ENCODE data around the gene FRRS1L. TPM values are rescaled to one million over a fixed set of nuclear protein-coding genes. Genes with fewer than 3 reads are reported as not detected.

The FRRS1L gene
- total RNA-seq, 4 donors from 2014 or later: 1.5 to 12.6 (median 2.8) TPM

GRCh38 chr9:109159583-109159982, 7.5 kb downstream of the FRRS1L start:
- no peak for DNase-seq (ENCODE audit: low spot score in 2 of 2)
- Histone ChIP-seq H3K27ac (no peak overlapping the region), H3K4me1 (no peaks in the 10 kb centered on the region), H3K9me3 (no peaks in the 10 kb centered on the region), H3K27me3 (no peaks in the 10 kb centered on the region), H3K36me3 (no peaks in the 10 kb centered on the region), H3K4me3 (no peak overlapping the region)
- TF ChIP-seq POLR2A (IDR thresholded peaks at IDR 0.05): no peak
- no peak for TF ChIP-seq EP300 (IDR thresholded peaks at IDR 0.05)
- TF ChIP-seq CTCF (IDR thresholded peaks at IDR 0.05): no peak
- WGBS, 2 donors: 87 to 95% methylated on average over 4 of the region's 4 CpGs

- Histone ChIP-seq H3K27me3 (no peaks in the 10 kb centered on the region), H3K27ac (no peak overlapping the region), H3K36me3 (no peaks in the 10 kb centered on the region), H3K4me3 (no peak overlapping the region), H3K9me3 (peaks cover 0 to 1% (median 0%) of the 10 kb centered on the region in 4 donors), H3K4me1 (no peaks in the 10 kb centered on the region)
- no peak for TF ChIP-seq EP300 (IDR thresholded peaks at IDR 0.05)
- TF ChIP-seq CTCF (IDR thresholded peaks at IDR 0.05): no peak
- DNase-seq (ENCODE audit: low spot score in 2 of 2): no peak
Measured at GRCh38 chr9:109158651-109159050, 8.4 kb downstream of the FRRS1L start.

- 81% methylated on average over 8 of the region's 8 CpGs for WGBS, 2 donors
- DNase-seq (ENCODE audit: low spot score in 2 of 2): no peak
Measured at GRCh38 chr9:109156708-109157107, 10.3 kb downstream of the FRRS1L start.

GRCh38 chr9:109150925-109151545, 16.0 kb downstream of the FRRS1L start:
- H3K4me3 ChIP-seq: no peak overlapping the region
- no peak for TF ChIP-seq POLR2A (IDR thresholded peaks at IDR 0.05)
- no peak for TF ChIP-seq CTCF (IDR thresholded peaks at IDR 0.05)
- TF ChIP-seq EP300 (IDR thresholded peaks at IDR 0.05): no peak
- no peaks in the 10 kb centered on the region for H3K27me3 ChIP-seq
- peaks cover 0 to 11% (median 0%) of the 10 kb centered on the region in 4 donors for H3K9me3 ChIP-seq
- H3K4me1 ChIP-seq: no peaks in the 10 kb centered on the region
- H3K36me3 ChIP-seq: no peaks in the 10 kb centered on the region
- H3K27ac ChIP-seq: no peak overlapping the region
- DNase-seq (ENCODE audit: low spot score in 2 of 2): no peak
- WGBS, 2 donors: 95 to 97% methylated on average over 3 of the region's 3 CpGs

More at GRCh38 chr9:109156708-109157107, 10.3 kb downstream of the FRRS1L start:
- TF ChIP-seq POLR2A (IDR thresholded peaks at IDR 0.05): no peak
- TF ChIP-seq EP300 (IDR thresholded peaks at IDR 0.05): no peak
- TF ChIP-seq CTCF (IDR thresholded peaks at IDR 0.05): no peak
- peaks cover 0 to 11% (median 0%) of the 10 kb centered on the region in 4 donors for H3K9me3 ChIP-seq
- no peak overlapping the region for H3K4me3 ChIP-seq
- H3K27ac ChIP-seq: no peak overlapping the region
- H3K36me3 ChIP-seq: no peaks in the 10 kb centered on the region
- no peaks in the 10 kb centered on the region for H3K27me3 ChIP-seq
- H3K4me1 ChIP-seq: no peaks in the 10 kb centered on the region

- no peak for TF ChIP-seq EP300 (IDR thresholded peaks at IDR 0.05)
- TF ChIP-seq POLR2A (IDR thresholded peaks at IDR 0.05): no peak
- TF ChIP-seq CTCF (IDR thresholded peaks at IDR 0.05): no peak
- Histone ChIP-seq H3K27me3 (no peaks in the 10 kb centered on the region), H3K4me1 (no peaks in the 10 kb centered on the region), H3K27ac (no peak overlapping the region), H3K36me3 (no peaks in the 10 kb centered on the region), H3K9me3 (peaks cover 0 to 11% (median 0%) of the 10 kb centered on the region in 4 donors), H3K4me3 (no peak overlapping the region)
- WGBS, 2 donors: 88 to 89% methylated on average over 4 of the region's 4 CpGs
- no peak for DNase-seq (ENCODE audit: low spot score in 2 of 2)
Measured at GRCh38 chr9:109149722-109150121, 17.3 kb downstream of the FRRS1L start.
